ENCODE results near the gene MSI2. TPM values are rescaled to one million over a fixed set of nuclear protein-coding genes. Genes with fewer than 3 reads are reported as not detected.

MSI2 gene
- total RNA-seq, 1 donor from 2014 or later = 144 TPM

DNA sequence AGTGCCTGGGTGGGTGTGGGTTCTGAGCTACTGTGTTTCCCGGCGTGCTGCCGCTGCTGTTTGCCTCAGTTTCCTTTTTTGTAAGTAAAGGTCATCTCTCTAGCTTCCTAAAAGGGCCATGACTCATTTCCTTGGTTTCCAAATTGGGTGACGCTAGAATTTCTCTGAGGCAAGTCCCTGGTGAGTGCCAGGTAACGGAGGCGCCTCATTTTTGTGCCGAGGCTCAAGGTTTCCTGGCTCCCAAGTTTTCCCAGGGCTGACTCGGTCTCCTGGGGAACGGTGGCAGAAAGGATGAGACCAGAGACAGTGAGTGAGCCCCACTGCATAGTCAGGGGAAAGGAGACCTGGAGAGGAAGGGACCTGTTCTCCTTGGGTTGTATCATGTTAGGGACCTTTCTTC is 20.3 kb downstream of the MSI2 start:
- no peaks in the 10 kb centered on the region for H3K9me3 Mint-ChIP-seq
- DNase-seq (ENCODE audit: low spot score in 2 of 2, unreplicated experiment in 2 of 2) = no peak
- H3K4me3 Mint-ChIP-seq = no peak overlapping the region
- peaks cover 27% of the 10 kb centered on the region for H3K27me3 Mint-ChIP-seq (ENCODE audit: low read depth)
- H3K36me3 Mint-ChIP-seq = peaks cover 47% of the 10 kb centered on the region
- TF ChIP-seq, protein P1, sequence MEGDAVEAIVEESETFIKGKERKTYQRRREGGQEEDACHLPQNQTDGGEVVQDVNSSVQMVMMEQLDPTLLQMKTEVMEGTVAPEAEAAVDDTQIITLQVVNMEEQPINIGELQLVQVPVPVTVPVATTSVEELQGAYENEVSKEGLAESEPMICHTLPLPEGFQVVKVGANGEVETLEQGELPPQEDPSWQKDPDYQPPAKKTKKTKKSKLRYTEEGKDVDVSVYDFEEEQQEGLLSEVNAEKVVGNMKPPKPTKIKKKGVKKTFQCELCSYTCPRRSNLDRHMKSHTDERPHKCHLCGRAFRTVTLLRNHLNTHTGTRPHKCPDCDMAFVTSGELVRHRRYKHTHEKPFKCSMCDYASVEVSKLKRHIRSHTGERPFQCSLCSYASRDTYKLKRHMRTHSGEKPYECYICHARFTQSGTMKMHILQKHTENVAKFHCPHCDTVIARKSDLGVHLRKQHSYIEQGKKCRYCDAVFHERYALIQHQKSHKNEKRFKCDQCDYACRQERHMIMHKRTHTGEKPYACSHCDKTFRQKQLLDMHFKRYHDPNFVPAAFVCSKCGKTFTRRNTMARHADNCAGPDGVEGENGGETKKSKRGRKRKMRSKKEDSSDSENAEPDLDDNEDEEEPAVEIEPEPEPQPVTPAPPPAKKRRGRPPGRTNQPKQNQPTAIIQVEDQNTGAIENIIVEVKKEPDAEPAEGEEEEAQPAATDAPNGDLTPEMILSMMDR (IDR thresholded peaks at IDR 0.05; ENCODE audit: unreplicated experiment) = no peak
- peaks cover 12% of the 10 kb centered on the region for H3K4me1 Mint-ChIP-seq
- H3K27ac Mint-ChIP-seq = no peak overlapping the region

GRCh38 chr17:57277923-57278604 is 21.7 kb downstream of the MSI2 start:
- peaks cover 27% of the 10 kb centered on the region for H3K27me3 Mint-ChIP-seq (ENCODE audit: low read depth)
- no peaks in the 10 kb centered on the region for H3K9me3 Mint-ChIP-seq
- TF ChIP-seq, protein P1 (IDR thresholded peaks at IDR 0.05; ENCODE audit: unreplicated experiment) = no peak
- H3K36me3 Mint-ChIP-seq = peaks cover 44% of the 10 kb centered on the region
- no peak for DNase-seq (ENCODE audit: low spot score in 2 of 2, unreplicated experiment in 2 of 2)
- H3K27ac Mint-ChIP-seq = no peak overlapping the region
- peaks cover 20% of the 10 kb centered on the region for H3K4me1 Mint-ChIP-seq
- H3K4me3 Mint-ChIP-seq = no peak overlapping the region

GRCh38 chr17:57278740-57279387 is 22.5 kb downstream of the MSI2 start:
- Mint-ChIP-seq H3K27ac (no peak overlapping the region), H3K9me3 (no peaks in the 10 kb centered on the region), H3K27me3 (ENCODE audit: low read depth) (peaks cover 30% of the 10 kb centered on the region), H3K36me3 (peaks cover 44% of the 10 kb centered on the region), H3K4me3 (no peak overlapping the region), H3K4me1 (peaks cover 26% of the 10 kb centered on the region)
- TF ChIP-seq, protein P1 (IDR thresholded peaks at IDR 0.05; ENCODE audit: unreplicated experiment) = no peak
- no peak for DNase-seq (ENCODE audit: low spot score in 2 of 2, unreplicated experiment in 2 of 2)

DNA sequence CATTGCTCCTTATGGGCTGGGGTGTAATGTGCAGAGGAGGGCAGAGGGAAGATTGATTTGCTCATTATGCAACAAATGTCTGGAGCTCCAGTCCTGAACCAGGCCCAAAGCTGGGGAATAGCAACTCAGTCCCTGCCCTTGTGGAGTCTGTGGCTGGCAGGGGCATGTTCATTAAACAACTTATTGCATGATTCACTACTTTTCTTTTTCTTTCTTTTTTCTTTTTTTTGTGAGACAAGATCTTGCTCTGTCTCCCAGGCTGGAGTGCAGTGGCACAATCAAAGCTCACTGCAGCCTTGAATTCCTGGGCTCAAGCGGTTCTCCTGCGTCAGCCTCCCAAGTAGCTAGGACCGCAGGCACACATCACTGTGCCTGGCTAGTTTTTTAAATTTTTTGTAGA is 23.1 kb downstream of the MSI2 start:
- peaks cover 30% of the 10 kb centered on the region for H3K27me3 Mint-ChIP-seq (ENCODE audit: low read depth)
- DNase-seq (ENCODE audit: low spot score in 2 of 2, unreplicated experiment in 2 of 2) = no peak
- no peak overlapping the region for H3K4me3 Mint-ChIP-seq
- no peak overlapping the region for H3K27ac Mint-ChIP-seq
- peaks cover 29% of the 10 kb centered on the region for H3K4me1 Mint-ChIP-seq
- TF ChIP-seq, protein P1 (IDR thresholded peaks at IDR 0.05; ENCODE audit: unreplicated experiment) = no peak
- H3K36me3 Mint-ChIP-seq = peaks cover 44% of the 10 kb centered on the region
- no peaks in the 10 kb centered on the region for H3K9me3 Mint-ChIP-seq

- H3K4me3 Mint-ChIP-seq = no peak overlapping the region
- H3K4me1 Mint-ChIP-seq = peaks cover 50% of the 10 kb centered on the region
- DNase-seq (ENCODE audit: low spot score in 2 of 2, unreplicated experiment in 2 of 2) = no peak
- peak overlapping the region; percentile 22 for H3K27ac Mint-ChIP-seq
- peaks cover 35% of the 10 kb centered on the region for H3K36me3 Mint-ChIP-seq
- peaks cover 33% of the 10 kb centered on the region for H3K27me3 Mint-ChIP-seq (ENCODE audit: low read depth)
- no peaks in the 10 kb centered on the region for H3K9me3 Mint-ChIP-seq
- TF ChIP-seq, protein P1 (IDR thresholded peaks at IDR 0.05; ENCODE audit: unreplicated experiment) = no peak
Measured at GRCh38 chr17:57281887-57282286, 25.6 kb downstream of the MSI2 start.

All from mesothelial cell of epicardium (in vitro differentiated cells).